ENCODE data around the gene SLC7A9. TPM values are rescaled to one million over a fixed set of nuclear protein-coding genes. Genes with fewer than 3 reads are reported as not detected.

The SLC7A9 gene
- total RNA-seq = 0.26 TPM in 1 of 2 replicates, not detected in the other

GRCh38 chr19:32869369-32869965 is at the start of gene SLC7A9:
TSS of gene SLC7A9 (minus strand) at chr19:32869767. CDS start at chr19:32868534, 1,233 bp downstream.

Other genes with a start within 250 kb of the SLC7A9 start
- gene ANKRD27, start 194.6 kb downstream of the SLC7A9 start, total RNA-seq = 19.9 and 24.6 TPM in 2 replicates
- 0.32 and 0.34 TPM in 2 replicates for gene RGS9BP, start 193.9 kb downstream of the SLC7A9 start, total RNA-seq
- gene NUDT19, start 177.9 kb downstream of the SLC7A9 start, total RNA-seq = 2.0 and 3.6 TPM in 2 replicates
- 0.17 and 0.32 TPM in 2 replicates for gene TDRD12, start 150.0 kb downstream of the SLC7A9 start, total RNA-seq
- gene CEP89, start 102.2 kb upstream of the SLC7A9 start, total RNA-seq = 7.6 and 8.8 TPM in 2 replicates
- 0.94 and 1.6 TPM in 2 replicates for gene FAAP24, start 102.5 kb upstream of the SLC7A9 start, total RNA-seq
- 0.79 and 2.1 TPM in 2 replicates for gene RHPN2, start 195.1 kb upstream of the SLC7A9 start, total RNA-seq
- 5.7 and 6.5 TPM in 2 replicates for gene GPATCH1, start 211.4 kb upstream of the SLC7A9 start, total RNA-seq